Heart left ventricle (tissue), 16 donors: Measurements from ENCODE around the gene CIB4. TPM values are rescaled to one million over a fixed set of nuclear protein-coding genes. Genes with fewer than 3 reads are reported as not detected.

Experiments
- ATAC-seq, 4 donors: fragments of 200-7000 bp; cut with Tn5 transposase; one replicate each; pipeline ENCODE4 v1.9.1; 2020 to 2022; ENCODE audit warnings: moderate library complexity in 4 of 4, mild to moderate bottlenecking in 3 of 4, moderate number of reproducible peaks in 1 of 4
- DNase-seq, 5 donors: peaks; one replicate each; pipeline ENCODE4 v3.0.0-alpha.2; 2020
- H3K27ac ChIP-seq, 12 donors: fragments of 200-600 bp; sonication (generic) in 4 of 12; one replicate each; pipeline versions ENCODE4 v1.5.0 to v1.8.0; 2016 to 2022; ENCODE audit warnings: mild to moderate bottlenecking in 2 of 12
- H3K27me3 ChIP-seq, 9 donors: fragments of 200-600 bp; sonication (generic) in 2 of 9; one replicate each; pipeline versions ENCODE4 v1.5.1 to v1.8.0; 2016 to 2022; ENCODE audit warnings: mild to moderate bottlenecking in 3 of 9
- H3K36me3 ChIP-seq, 9 donors: fragments of 200-600 bp; sonication (generic) in 2 of 9; one replicate each; pipeline versions ENCODE4 v1.5.0 to v1.8.0; 2018 to 2022; ENCODE audit warnings: mild to moderate bottlenecking in 2 of 9
- H3K4me1 ChIP-seq, 12 donors: fragments of 200-600 bp; sonication (generic) in 4 of 12; one replicate each; pipeline versions ENCODE4 v1.5.0 to v1.8.0; 2016 to 2022; ENCODE audit warnings: mild to moderate bottlenecking in 3 of 12
- H3K4me3 ChIP-seq, 12 donors: fragments of 200-600 bp; sonication (generic) in 4 of 12; one replicate each; pipeline versions ENCODE4 v1.5.0 to v1.8.0; 2017 to 2022; ENCODE audit warnings: mild to moderate bottlenecking in 9 of 12, moderate library complexity in 4 of 12
- H3K9me3 ChIP-seq, 12 donors: fragments of 200-600 bp; sonication (generic) in 4 of 12; one replicate each; pipeline versions ENCODE4 v1.5.0 to v1.8.0; 2016 to 2022; ENCODE audit warnings: mild to moderate bottlenecking in 1 of 12
- POLR2A ChIP-seq, 2 donors: fragments of 450-650 bp; IDR thresholded peaks; one replicate each; pipeline ENCODE4 v1.6.1; 2017; ENCODE audit warnings: antibody characterized with exemption in 2 of 2, mild to moderate bottlenecking in 2 of 2, moderate library complexity in 2 of 2
- WGBS, 4 donors: extraction: QIAGEN DNeasy Blood & Tissue Kit in 2 of 4; methylation state at CpG; one replicate each; pipeline versions ENCODE4 v1.1.5 to v1.1.7; 2013 to 2018; 5-methylcytosine and 5-hydroxymethylcytosine counted together
- intact Hi-C, 10 donors: fragments of 100-400 bp; cut with DNase I; formaldehyde crosslinking; loops; one replicate each; pipeline versions ENCODE4 v1.11.1 to v1.14.2; 2022
- polyA plus RNA-seq, 2 donors: library from polyadenylated mRNA; stranded (reverse); fragments of 200-250 nt; gene quantifications; one replicate each; pipeline ENCODE4 v1.2.3, GENCODE V29; 2013
- total RNA-seq, 9 donors: library from RNA; depleted of rRNA in 2 of 9; stranded (reverse); fragments of >200 nt in 2 of 9; fragmentation: NEBNext Ultra II Directional in 3 of 9; extraction: Animal tissue kit (Norgen Biotek cat#: 25700) in 3 of 9; gene quantifications; one replicate each; pipeline versions ENCODE4 v1.1.0 to v1.2.4, GENCODE V29; 2016 to 2023
- TF ChIP-seq, protein P1 (sequence below), 12 donors: fragments of 200-600 bp; sonication (generic) in 4 of 12; IDR thresholded peaks; one replicate each; pipeline versions ENCODE4 v1.5.0 to v1.8.0; 2018 to 2022; ENCODE audit warnings: antibody characterized with exemption in 12 of 12, mild to moderate bottlenecking in 5 of 12
- donor health status: ischemic (EF 13 %, LVEDD 7.1; RV severe dilation, severe dysfunction).
- donor health status: healthy with polysubstance abuse.
- donor health status: DM: no; HTN: yes; CAD: no.
- donor health status: DM: no; HTN: no; CAD: no.
- donor health status: ischemic (EF 25% LVEDD 6.9; RV normal size, moderate dysfunction).
- donor health status: ischemic (EF 25% LVEDD 5.7; RV mildly dilated, moderate dysfunction).
- donor health status: healthy.
- donor health status: DM: yes; HTN: yes; CAD: no.
- donor health status: ischemic (EF 35%, LVEDD 5.7; RV mildly dilated, moderate dysfunction).
- donor health status: nonischemic (EF 11% LVEDD 7.7; RV severe dilation, severe dysfunction).
- donor health status: DM: yes; HTN: yes; CAD: no.
- donor health status: PGD.
- donor health status: ischemic (EF 29% LVEDD 5.4; RV normal size, mild dysfunction).
- donor health status: nonischemic (EF 23%, LVEDD 6.1; RV moderate dilation, normal function).

Gene CIB4
- total and polyA plus RNA-seq, 11 donors, result not detected

DNA sequence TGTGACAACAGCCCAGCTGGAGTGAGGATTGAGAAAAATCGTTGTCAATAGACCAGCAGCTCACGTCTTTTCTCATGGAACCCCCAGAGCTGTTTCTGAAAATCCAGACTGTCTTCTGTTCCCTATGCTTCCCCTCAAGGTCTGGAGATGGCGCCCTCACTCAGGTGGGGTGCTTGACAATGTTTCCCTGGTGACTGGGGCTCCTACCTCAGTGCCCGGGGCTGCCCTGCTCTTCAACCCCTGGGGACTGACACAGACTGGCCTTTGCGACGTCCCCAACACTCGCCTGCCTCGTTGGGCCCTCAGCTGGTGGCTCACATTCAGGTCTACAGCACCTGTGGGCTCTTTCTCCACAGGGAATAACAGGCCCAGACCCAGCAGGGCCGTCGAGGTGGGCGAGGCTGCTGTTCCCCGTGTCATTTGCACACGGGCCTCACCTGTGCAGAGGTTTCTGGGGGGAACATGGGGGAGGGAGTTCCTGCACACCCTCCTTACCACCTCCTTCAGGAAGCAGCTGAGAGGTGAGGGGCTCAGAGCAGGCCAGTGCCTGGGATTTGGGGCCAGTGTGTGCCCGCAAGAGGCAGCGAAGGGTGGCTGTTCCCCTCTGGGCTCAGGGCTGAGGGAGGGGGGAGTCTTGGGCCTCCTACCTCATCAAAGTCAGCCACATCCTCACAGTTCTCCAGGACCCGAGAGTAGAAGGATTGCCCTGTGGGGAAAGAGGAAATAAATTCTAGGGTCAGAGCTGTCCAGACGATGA is 103.9 kb downstream of the CIB4 start:
- peaks cover 0 to 14% (median 0%) of the 10 kb centered on the region in 12 donors for H3K4me1 ChIP-seq
- no peaks in the 10 kb centered on the region for H3K9me3 ChIP-seq
- TF ChIP-seq, protein P1, sequence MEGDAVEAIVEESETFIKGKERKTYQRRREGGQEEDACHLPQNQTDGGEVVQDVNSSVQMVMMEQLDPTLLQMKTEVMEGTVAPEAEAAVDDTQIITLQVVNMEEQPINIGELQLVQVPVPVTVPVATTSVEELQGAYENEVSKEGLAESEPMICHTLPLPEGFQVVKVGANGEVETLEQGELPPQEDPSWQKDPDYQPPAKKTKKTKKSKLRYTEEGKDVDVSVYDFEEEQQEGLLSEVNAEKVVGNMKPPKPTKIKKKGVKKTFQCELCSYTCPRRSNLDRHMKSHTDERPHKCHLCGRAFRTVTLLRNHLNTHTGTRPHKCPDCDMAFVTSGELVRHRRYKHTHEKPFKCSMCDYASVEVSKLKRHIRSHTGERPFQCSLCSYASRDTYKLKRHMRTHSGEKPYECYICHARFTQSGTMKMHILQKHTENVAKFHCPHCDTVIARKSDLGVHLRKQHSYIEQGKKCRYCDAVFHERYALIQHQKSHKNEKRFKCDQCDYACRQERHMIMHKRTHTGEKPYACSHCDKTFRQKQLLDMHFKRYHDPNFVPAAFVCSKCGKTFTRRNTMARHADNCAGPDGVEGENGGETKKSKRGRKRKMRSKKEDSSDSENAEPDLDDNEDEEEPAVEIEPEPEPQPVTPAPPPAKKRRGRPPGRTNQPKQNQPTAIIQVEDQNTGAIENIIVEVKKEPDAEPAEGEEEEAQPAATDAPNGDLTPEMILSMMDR (IDR thresholded peaks at IDR 0.05), result no peak
- no peak for TF ChIP-seq POLR2A (IDR thresholded peaks at IDR 0.05)
- H3K27ac ChIP-seq, result no peak overlapping the region
- WGBS, 4 donors, result 77 to 81% (median 80%) methylated on average over 13 to 17 of the region's 17 CpGs
- intact Hi-C loops, result no loop called here
- no peak overlapping the region for H3K4me3 ChIP-seq
- peaks cover 0 to 19% (median 0%) of the 10 kb centered on the region in 9 donors for H3K27me3 ChIP-seq
- H3K36me3 ChIP-seq, result no peaks in the 10 kb centered on the region
- ATAC-seq, result no peak
- no peak for DNase-seq

DNA sequence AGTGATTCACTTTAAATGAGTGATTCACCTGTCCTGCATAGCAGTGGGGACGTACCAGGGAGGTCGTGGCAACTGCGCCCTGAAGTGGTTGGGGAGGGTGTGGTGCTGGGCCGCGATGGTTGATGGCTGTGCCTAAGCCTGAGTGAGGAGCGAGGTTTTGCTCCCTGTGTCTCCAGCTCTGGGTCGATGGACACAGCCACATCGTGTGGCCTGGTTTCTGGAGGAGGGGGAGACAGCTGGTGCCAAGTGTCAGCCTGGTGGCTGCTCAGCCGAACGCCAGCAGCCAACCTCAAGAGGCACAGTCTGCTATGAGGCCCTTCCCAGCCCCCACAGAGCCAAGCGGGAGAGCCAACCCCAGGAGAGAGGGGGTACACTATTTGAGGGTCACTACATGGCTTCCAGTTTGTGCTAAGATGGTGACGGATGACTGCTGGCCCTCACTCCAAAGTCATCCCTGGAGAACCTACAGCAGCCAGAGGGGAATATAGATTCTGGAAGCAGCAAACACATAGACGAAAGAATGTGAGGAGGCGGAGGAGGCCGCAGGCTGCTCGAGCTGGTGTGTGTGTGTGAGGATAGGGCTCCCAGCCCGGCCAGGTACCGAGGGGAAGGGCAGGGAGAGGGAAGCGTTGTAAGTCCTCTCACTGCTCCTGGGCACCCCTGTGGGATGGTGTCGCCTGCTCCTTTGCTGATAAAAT is 104.6 kb downstream of the CIB4 start:
- intact Hi-C loops, result no loop called here
- TF ChIP-seq, protein P1 (IDR thresholded peaks at IDR 0.05), result no peak
- no peak for TF ChIP-seq POLR2A (IDR thresholded peaks at IDR 0.05)
- no peak overlapping the region for H3K27ac ChIP-seq
- DNase-seq, result no peak
- no peak overlapping the region for H3K4me3 ChIP-seq
- no peak for ATAC-seq
- 77 to 84% (median 82%) methylated on average over 19 to 20 of the region's 20 CpGs for WGBS, 4 donors
- H3K9me3 ChIP-seq, result no peaks in the 10 kb centered on the region
- H3K4me1 ChIP-seq, result peaks cover 0 to 14% (median 0%) of the 10 kb centered on the region in 12 donors
- peaks cover 0 to 15% (median 0%) of the 10 kb centered on the region in 9 donors for H3K27me3 ChIP-seq
- no peaks in the 10 kb centered on the region for H3K36me3 ChIP-seq

DNA sequence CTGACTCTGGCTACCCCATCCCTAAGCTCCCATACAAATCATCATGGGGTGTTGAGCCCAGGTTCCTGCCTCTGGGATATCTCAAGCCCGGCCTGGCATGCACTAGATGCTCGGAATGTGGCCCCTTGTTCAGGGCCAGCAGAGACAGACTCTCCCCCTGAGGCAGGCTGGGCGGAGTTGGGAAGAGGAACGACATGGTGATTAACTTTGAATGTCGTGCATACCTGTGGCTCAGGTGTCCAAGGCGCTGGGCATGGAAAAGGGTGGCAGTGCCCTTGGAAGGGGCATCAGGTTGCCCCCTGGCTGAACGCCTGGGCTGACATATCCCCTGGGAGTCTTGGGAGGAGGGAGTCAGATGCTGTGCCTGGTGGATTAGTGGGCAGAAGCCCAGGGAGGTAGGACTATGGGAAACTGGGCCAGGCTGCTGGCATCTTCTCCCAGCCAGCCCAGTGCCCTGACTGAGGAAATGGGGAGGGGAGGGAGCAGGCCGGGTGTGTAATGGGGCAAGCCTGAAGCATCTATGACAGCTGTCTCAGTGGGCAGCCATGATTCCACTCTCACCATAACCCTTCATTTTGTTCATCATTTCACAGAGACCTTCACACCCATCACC is 105.4 kb downstream of the CIB4 start:
- intact Hi-C loops, result no loop called here
- Histone ChIP-seq H3K9me3 (no peaks in the 10 kb centered on the region), H3K4me1 (peaks cover 0 to 14% (median 0%) of the 10 kb centered on the region in 12 donors), H3K27me3 (peaks cover 0 to 14% (median 0%) of the 10 kb centered on the region in 9 donors), H3K4me3 (no peak overlapping the region), H3K36me3 (no peaks in the 10 kb centered on the region), H3K27ac (no peak overlapping the region)
- TF ChIP-seq, protein P1 (IDR thresholded peaks at IDR 0.05), result no peak
- no peak for TF ChIP-seq POLR2A (IDR thresholded peaks at IDR 0.05)
- DNase-seq, result peak in 1 of 5 donors; percentile 6
- WGBS, 4 donors, result 81 to 91% (median 87%) methylated on average over 8 of the region's 8 CpGs
- no peak for ATAC-seq
